ENCODE results near the gene NTMT1. TPM values are rescaled to one million over a fixed set of nuclear protein-coding genes. Genes with fewer than 3 reads are reported as not detected.

The NTMT1 gene
- total and polyA plus RNA-seq, 2 donors: 23.9 to 33.2 TPM

DNA sequence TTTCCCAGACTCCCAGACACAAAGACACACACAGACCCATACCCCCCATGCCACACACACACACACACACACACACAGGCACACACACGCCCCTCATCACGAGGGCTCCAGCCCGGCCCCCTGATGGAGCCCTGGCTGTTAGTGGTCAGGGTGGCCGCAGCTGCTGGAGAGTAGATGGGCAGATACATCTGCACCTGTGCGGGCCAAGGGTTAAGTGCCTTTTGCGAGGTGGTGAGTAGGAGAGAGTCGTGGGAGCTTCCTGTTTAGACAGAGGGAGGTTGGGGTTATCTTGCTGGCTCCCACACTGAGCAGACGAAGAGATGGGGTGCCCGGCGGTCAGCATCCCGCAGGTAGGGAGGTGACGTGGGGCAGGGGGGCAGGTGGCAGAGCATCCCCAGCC lies 47.6 kb downstream of the NTMT1 start:
- Histone ChIP-seq H3K4me1 (ENCODE audit: control insufficient read depth in 2 of 2, insufficient read depth in 2 of 2, low read length in 2 of 2) (no peaks in the 10 kb centered on the region), H3K9me3 (ENCODE audit: control insufficient read depth in 2 of 2, insufficient read depth in 1 of 2, low read length in 1 of 2) (no peaks in the 10 kb centered on the region), H3K27me3 (ENCODE audit: control insufficient read depth in 2 of 2, insufficient read depth in 1 of 2, low read length in 1 of 2) (peaks cover 0 to 80% of the 10 kb centered on the region in 2 donors), H3K27ac (ENCODE audit: low read depth in 1 of 2, low read length in 1 of 2) (no peak overlapping the region), H3K4me3 (ENCODE audit: low read length in 2 of 2) (no peak overlapping the region), H3K36me3 (ENCODE audit: control insufficient read depth in 2 of 2, insufficient read depth in 2 of 2, low read length in 1 of 2) (no peaks in the 10 kb centered on the region)
- DNase-seq (ENCODE audit: low read depth in 6 of 9, low spot score in 9 of 9): no peak
- WGBS: 80% methylated on average over 12 of the region's 12 CpGs

GRCh38 chr9:129674229-129674628 lies 48.3 kb downstream of the NTMT1 start:
- 93% methylated on average over 7 of the region's 7 CpGs for WGBS
- H3K4me1 ChIP-seq (ENCODE audit: control insufficient read depth in 2 of 2, insufficient read depth in 2 of 2, low read length in 2 of 2): no peaks in the 10 kb centered on the region
- no peaks in the 10 kb centered on the region for H3K36me3 ChIP-seq (ENCODE audit: control insufficient read depth in 2 of 2, insufficient read depth in 2 of 2, low read length in 1 of 2)
- no peaks in the 10 kb centered on the region for H3K9me3 ChIP-seq (ENCODE audit: control insufficient read depth in 2 of 2, insufficient read depth in 1 of 2, low read length in 1 of 2)
- H3K27me3 ChIP-seq (ENCODE audit: control insufficient read depth in 2 of 2, insufficient read depth in 1 of 2, low read length in 1 of 2): peaks cover 0 to 81% of the 10 kb centered on the region in 2 donors
- DNase-seq (ENCODE audit: low read depth in 6 of 9, low spot score in 9 of 9): no peak
- no peak overlapping the region for H3K4me3 ChIP-seq (ENCODE audit: low read length in 2 of 2)
- H3K27ac ChIP-seq (ENCODE audit: low read depth in 1 of 2, low read length in 1 of 2): no peak overlapping the region

- Histone ChIP-seq H3K4me1 (ENCODE audit: control insufficient read depth in 2 of 2, insufficient read depth in 2 of 2, low read length in 2 of 2) (no peaks in the 10 kb centered on the region), H3K36me3 (ENCODE audit: control insufficient read depth in 2 of 2, insufficient read depth in 2 of 2, low read length in 1 of 2) (no peaks in the 10 kb centered on the region), H3K27ac (ENCODE audit: low read depth in 1 of 2, low read length in 1 of 2) (no peak overlapping the region), H3K9me3 (ENCODE audit: control insufficient read depth in 2 of 2, insufficient read depth in 1 of 2, low read length in 1 of 2) (no peaks in the 10 kb centered on the region), H3K27me3 (ENCODE audit: control insufficient read depth in 2 of 2, insufficient read depth in 1 of 2, low read length in 1 of 2) (peaks cover 0 to 76% of the 10 kb centered on the region in 2 donors), H3K4me3 (ENCODE audit: low read length in 2 of 2) (no peak overlapping the region)
- 87% methylated on average over 27 of the region's 27 CpGs for WGBS
- DNase-seq (ENCODE audit: low read depth in 6 of 9, low spot score in 9 of 9): no peak
Measured at GRCh38 chr9:129675620-129676019, 49.7 kb downstream of the NTMT1 start.

GRCh38 chr9:129676287-129676686 lies 50.3 kb downstream of the NTMT1 start:
- Histone ChIP-seq H3K4me3 (ENCODE audit: low read length in 2 of 2) (no peak overlapping the region), H3K36me3 (ENCODE audit: control insufficient read depth in 2 of 2, insufficient read depth in 2 of 2, low read length in 1 of 2) (no peaks in the 10 kb centered on the region), H3K27me3 (ENCODE audit: control insufficient read depth in 2 of 2, insufficient read depth in 1 of 2, low read length in 1 of 2) (peaks cover 0 to 70% of the 10 kb centered on the region in 2 donors), H3K27ac (ENCODE audit: low read depth in 1 of 2, low read length in 1 of 2) (no peak overlapping the region), H3K4me1 (ENCODE audit: control insufficient read depth in 2 of 2, insufficient read depth in 2 of 2, low read length in 2 of 2) (no peaks in the 10 kb centered on the region), H3K9me3 (ENCODE audit: control insufficient read depth in 2 of 2, insufficient read depth in 1 of 2, low read length in 1 of 2) (no peaks in the 10 kb centered on the region)
- no peak for DNase-seq (ENCODE audit: low read depth in 6 of 9, low spot score in 9 of 9)
- 90% methylated on average over 4 of the region's 4 CpGs for WGBS

GRCh38 chr9:129676975-129677374 lies 51.0 kb downstream of the NTMT1 start:
- WGBS: 89% methylated on average over 12 of the region's 12 CpGs
- no peak overlapping the region for H3K4me3 ChIP-seq (ENCODE audit: low read length in 2 of 2)
- no peaks in the 10 kb centered on the region for H3K4me1 ChIP-seq (ENCODE audit: control insufficient read depth in 2 of 2, insufficient read depth in 2 of 2, low read length in 2 of 2)
- peaks cover 0 to 71% of the 10 kb centered on the region in 2 donors for H3K27me3 ChIP-seq (ENCODE audit: control insufficient read depth in 2 of 2, insufficient read depth in 1 of 2, low read length in 1 of 2)
- no peak overlapping the region for H3K27ac ChIP-seq (ENCODE audit: low read depth in 1 of 2, low read length in 1 of 2)
- DNase-seq (ENCODE audit: low read depth in 6 of 9, low spot score in 9 of 9): no peak
- H3K36me3 ChIP-seq (ENCODE audit: control insufficient read depth in 2 of 2, insufficient read depth in 2 of 2, low read length in 1 of 2): no peaks in the 10 kb centered on the region
- H3K9me3 ChIP-seq (ENCODE audit: control insufficient read depth in 2 of 2, insufficient read depth in 1 of 2, low read length in 1 of 2): no peaks in the 10 kb centered on the region

- DNase-seq (ENCODE audit: low read depth in 6 of 9, low spot score in 9 of 9): no peak
- Histone ChIP-seq H3K4me1 (ENCODE audit: control insufficient read depth in 2 of 2, insufficient read depth in 2 of 2, low read length in 2 of 2) (no peaks in the 10 kb centered on the region), H3K27ac (ENCODE audit: low read depth in 1 of 2, low read length in 1 of 2) (no peak overlapping the region), H3K36me3 (ENCODE audit: control insufficient read depth in 2 of 2, insufficient read depth in 2 of 2, low read length in 1 of 2) (no peaks in the 10 kb centered on the region), H3K4me3 (ENCODE audit: low read length in 2 of 2) (no peak overlapping the region), H3K27me3 (ENCODE audit: control insufficient read depth in 2 of 2, insufficient read depth in 1 of 2, low read length in 1 of 2) (peaks cover 0 to 69% of the 10 kb centered on the region in 2 donors), H3K9me3 (ENCODE audit: control insufficient read depth in 2 of 2, insufficient read depth in 1 of 2, low read length in 1 of 2) (no peaks in the 10 kb centered on the region)
- 77% methylated on average over 9 of the region's 9 CpGs for WGBS
Measured at GRCh38 chr9:129677456-129677855, 51.5 kb downstream of the NTMT1 start.

- 89% methylated on average over 9 of the region's 9 CpGs for WGBS
- no peak for DNase-seq (ENCODE audit: low read depth in 6 of 9, low spot score in 9 of 9)
- Histone ChIP-seq H3K9me3 (ENCODE audit: control insufficient read depth in 2 of 2, insufficient read depth in 1 of 2, low read length in 1 of 2) (no peaks in the 10 kb centered on the region), H3K27me3 (ENCODE audit: control insufficient read depth in 2 of 2, insufficient read depth in 1 of 2, low read length in 1 of 2) (peaks cover 0 to 62% of the 10 kb centered on the region in 2 donors), H3K4me1 (ENCODE audit: control insufficient read depth in 2 of 2, insufficient read depth in 2 of 2, low read length in 2 of 2) (no peaks in the 10 kb centered on the region), H3K4me3 (ENCODE audit: low read length in 2 of 2) (no peak overlapping the region), H3K36me3 (ENCODE audit: control insufficient read depth in 2 of 2, insufficient read depth in 2 of 2, low read length in 1 of 2) (no peaks in the 10 kb centered on the region), H3K27ac (ENCODE audit: low read depth in 1 of 2, low read length in 1 of 2) (no peak overlapping the region)
Measured at GRCh38 chr9:129678844-129679243, 52.9 kb downstream of the NTMT1 start.

DNA sequence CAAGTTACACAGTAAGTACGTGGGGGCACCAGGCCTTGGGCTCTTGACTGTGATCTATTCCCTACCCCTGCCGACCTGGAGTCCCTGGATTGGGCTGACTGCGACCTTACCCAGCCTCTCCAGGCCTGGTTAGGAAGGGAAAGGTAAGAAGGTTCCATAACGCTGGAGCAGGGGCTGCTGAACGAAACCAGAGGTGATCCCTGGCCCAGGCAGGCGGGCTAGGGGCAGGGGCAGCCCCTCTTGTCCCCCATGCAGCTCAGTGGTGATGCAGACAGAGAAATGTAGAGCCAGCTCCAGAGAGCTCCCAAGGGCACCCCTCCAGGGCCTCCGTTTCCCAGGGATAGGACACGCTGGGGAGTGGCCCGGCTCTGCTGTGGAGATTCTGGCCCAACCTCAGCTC lies 53.6 kb downstream of the NTMT1 start:
- Histone ChIP-seq H3K27me3 (ENCODE audit: control insufficient read depth in 2 of 2, insufficient read depth in 1 of 2, low read length in 1 of 2) (peaks cover 0 to 57% of the 10 kb centered on the region in 2 donors), H3K4me1 (ENCODE audit: control insufficient read depth in 2 of 2, insufficient read depth in 2 of 2, low read length in 2 of 2) (no peaks in the 10 kb centered on the region), H3K36me3 (ENCODE audit: control insufficient read depth in 2 of 2, insufficient read depth in 2 of 2, low read length in 1 of 2) (no peaks in the 10 kb centered on the region), H3K4me3 (ENCODE audit: low read length in 2 of 2) (no peak overlapping the region), H3K9me3 (ENCODE audit: control insufficient read depth in 2 of 2, insufficient read depth in 1 of 2, low read length in 1 of 2) (no peaks in the 10 kb centered on the region), H3K27ac (ENCODE audit: low read depth in 1 of 2, low read length in 1 of 2) (no peak overlapping the region)
- 85% methylated on average over 9 of the region's 9 CpGs for WGBS
- no peak for DNase-seq (ENCODE audit: low read depth in 6 of 9, low spot score in 9 of 9)

DNA sequence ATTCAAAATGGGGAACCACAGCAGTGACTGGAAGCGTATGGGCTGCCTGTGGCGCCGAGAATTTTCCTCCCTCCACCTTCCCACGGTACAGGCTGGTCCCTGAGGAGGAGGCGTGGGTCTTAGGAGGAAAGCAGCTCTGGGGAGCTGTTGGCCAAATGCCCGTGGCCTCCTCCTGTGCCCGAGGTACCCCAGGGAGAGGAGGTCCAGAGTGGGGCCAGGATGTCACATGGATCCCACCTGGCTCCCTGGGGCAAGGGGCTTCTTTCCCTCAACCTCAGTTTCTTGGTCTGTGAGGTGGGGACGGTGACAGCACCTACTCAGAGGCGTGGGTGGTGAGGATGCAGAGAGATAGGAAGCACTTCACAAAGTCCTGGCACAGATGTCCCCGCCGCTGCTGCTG lies 56.0 kb downstream of the NTMT1 start:
- Histone ChIP-seq H3K4me3 (ENCODE audit: low read length in 2 of 2) (no peak overlapping the region), H3K27me3 (ENCODE audit: control insufficient read depth in 2 of 2, insufficient read depth in 1 of 2, low read length in 1 of 2) (peaks cover 0 to 41% of the 10 kb centered on the region in 2 donors), H3K36me3 (ENCODE audit: control insufficient read depth in 2 of 2, insufficient read depth in 2 of 2, low read length in 1 of 2) (no peaks in the 10 kb centered on the region), H3K9me3 (ENCODE audit: control insufficient read depth in 2 of 2, insufficient read depth in 1 of 2, low read length in 1 of 2) (no peaks in the 10 kb centered on the region), H3K27ac (ENCODE audit: low read depth in 1 of 2, low read length in 1 of 2) (no peak overlapping the region), H3K4me1 (ENCODE audit: control insufficient read depth in 2 of 2, insufficient read depth in 2 of 2, low read length in 2 of 2) (no peaks in the 10 kb centered on the region)
- WGBS: 78% methylated on average over 11 of the region's 11 CpGs
- no peak for DNase-seq (ENCODE audit: low read depth in 6 of 9, low spot score in 9 of 9)

DNA sequence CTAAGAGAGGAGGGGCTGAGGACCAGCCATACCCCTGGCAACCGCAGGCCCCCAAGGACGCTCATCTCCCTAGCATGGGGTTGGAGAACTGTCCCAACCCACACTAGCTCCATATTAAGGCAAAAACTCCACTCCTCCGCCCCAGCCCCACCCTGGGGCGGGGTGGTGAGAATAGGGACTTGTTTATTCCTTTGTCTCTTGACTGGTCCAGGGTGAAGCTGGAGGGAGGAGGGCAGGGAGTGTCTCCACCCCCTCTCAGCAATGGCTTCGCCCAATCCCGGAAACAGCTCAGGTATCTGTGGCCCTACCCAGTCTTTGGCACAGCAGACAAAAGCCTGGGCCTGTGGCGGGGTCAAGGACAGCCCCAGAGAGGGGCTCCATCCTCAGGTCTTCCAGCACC lies 56.4 kb downstream of the NTMT1 start:
- H3K9me3 ChIP-seq (ENCODE audit: control insufficient read depth in 2 of 2, insufficient read depth in 1 of 2, low read length in 1 of 2): no peaks in the 10 kb centered on the region
- H3K27ac ChIP-seq (ENCODE audit: low read depth in 1 of 2, low read length in 1 of 2): no peak overlapping the region
- WGBS: 88% methylated on average over 7 of the region's 7 CpGs
- H3K27me3 ChIP-seq (ENCODE audit: control insufficient read depth in 2 of 2, insufficient read depth in 1 of 2, low read length in 1 of 2): peaks cover 0 to 36% of the 10 kb centered on the region in 2 donors
- H3K4me1 ChIP-seq (ENCODE audit: control insufficient read depth in 2 of 2, insufficient read depth in 2 of 2, low read length in 2 of 2): no peaks in the 10 kb centered on the region
- no peak overlapping the region for H3K4me3 ChIP-seq (ENCODE audit: low read length in 2 of 2)
- no peak for DNase-seq (ENCODE audit: low read depth in 6 of 9, low spot score in 9 of 9)
- H3K36me3 ChIP-seq (ENCODE audit: control insufficient read depth in 2 of 2, insufficient read depth in 2 of 2, low read length in 1 of 2): no peaks in the 10 kb centered on the region
